GM12801 (cell line): ENCODE results near the gene CREB5.

Experiments
- TF ChIP-seq, protein P1 (sequence below): IDR thresholded peaks from one replicate; pipeline ENCODE4 v1.5.1; 2011; ENCODE audit warnings: control low read depth; ENCODE audit not compliant: insufficient read length; ENCODE audit errors: extremely low read depth

Gene CREB5

DNA sequence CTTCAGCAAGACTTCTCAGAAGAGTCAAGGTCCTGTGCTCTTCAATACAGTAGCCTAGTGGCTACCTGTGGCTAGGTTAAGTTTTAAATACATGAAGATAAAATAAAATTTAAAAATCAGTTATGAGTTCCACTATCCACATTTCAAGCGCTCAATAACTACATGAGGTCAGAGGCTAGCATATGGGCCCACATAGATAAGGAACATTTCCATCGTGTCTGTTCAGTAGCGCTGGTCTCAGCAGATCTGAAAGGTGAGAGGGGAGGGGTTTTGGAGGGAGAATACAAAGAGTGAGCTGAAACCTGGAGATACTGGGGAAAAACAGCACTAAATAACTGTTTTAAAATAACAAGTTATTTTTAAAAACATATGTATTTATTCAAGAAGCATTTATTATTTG lies 326.8 kb downstream of the CREB5 start:
- TF ChIP-seq, protein P1, sequence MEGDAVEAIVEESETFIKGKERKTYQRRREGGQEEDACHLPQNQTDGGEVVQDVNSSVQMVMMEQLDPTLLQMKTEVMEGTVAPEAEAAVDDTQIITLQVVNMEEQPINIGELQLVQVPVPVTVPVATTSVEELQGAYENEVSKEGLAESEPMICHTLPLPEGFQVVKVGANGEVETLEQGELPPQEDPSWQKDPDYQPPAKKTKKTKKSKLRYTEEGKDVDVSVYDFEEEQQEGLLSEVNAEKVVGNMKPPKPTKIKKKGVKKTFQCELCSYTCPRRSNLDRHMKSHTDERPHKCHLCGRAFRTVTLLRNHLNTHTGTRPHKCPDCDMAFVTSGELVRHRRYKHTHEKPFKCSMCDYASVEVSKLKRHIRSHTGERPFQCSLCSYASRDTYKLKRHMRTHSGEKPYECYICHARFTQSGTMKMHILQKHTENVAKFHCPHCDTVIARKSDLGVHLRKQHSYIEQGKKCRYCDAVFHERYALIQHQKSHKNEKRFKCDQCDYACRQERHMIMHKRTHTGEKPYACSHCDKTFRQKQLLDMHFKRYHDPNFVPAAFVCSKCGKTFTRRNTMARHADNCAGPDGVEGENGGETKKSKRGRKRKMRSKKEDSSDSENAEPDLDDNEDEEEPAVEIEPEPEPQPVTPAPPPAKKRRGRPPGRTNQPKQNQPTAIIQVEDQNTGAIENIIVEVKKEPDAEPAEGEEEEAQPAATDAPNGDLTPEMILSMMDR = no peak

DNA sequence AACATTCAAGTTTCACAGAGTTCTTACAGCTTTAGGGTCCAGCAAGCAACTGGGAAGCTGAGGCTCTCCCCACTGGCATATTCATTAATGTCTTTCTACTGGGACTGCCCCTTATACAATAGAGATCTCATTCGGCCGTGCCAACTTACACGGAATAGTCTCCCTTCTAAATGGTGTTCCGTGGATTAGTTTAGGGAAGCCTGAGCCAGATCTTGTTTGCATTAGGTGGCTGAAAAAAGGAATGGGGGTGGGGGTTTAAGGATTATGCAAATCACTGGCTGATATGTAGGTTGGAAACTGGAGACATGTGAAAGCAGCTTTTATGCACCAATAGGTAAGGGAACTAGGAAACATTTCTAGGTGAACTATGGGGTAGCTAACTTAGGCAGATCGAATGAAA lies 327.5 kb downstream of the CREB5 start:
- TF ChIP-seq, protein P1 = no peak

DNA sequence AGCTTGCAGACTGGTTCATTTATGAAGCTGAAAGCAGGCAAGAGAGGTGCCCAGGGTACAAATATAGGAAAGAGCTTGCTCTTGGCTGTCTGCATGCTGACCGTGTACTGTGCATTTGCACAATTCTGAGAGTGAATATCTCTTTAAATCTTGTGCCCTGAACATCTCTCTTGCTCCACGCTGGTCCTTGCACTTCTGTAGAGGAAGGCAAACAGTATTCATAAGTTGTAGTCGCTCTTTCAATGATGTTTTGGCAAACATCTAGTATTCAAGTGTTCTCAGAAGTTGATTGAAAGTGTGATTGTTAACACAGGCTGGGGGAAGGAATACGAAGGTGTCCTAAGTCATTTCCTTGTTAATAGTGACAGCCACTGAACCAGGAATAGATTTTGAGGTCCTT lies 332.6 kb downstream of the CREB5 start:
- TF ChIP-seq, protein P1 = no peak

DNA sequence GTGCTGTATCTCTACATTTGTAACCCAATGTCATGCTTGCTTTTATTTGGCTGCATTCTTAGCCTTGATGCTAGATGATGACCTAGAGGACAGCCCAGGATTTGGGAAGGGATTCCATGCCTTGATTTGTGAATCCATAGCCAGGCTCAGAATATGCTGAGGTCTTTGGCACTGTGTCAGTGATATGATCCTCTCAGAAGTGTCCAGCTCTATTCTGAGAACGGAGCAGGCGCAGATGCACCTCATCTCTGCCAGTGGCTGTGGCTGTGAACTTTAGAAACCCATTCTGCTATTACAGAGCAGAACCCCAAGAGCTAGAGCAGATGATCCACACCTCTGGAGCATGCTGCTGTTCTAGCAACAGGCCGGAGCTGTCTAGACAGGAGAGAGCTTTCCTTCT lies 333.0 kb downstream of the CREB5 start:
- TF ChIP-seq, protein P1 = no peak

DNA sequence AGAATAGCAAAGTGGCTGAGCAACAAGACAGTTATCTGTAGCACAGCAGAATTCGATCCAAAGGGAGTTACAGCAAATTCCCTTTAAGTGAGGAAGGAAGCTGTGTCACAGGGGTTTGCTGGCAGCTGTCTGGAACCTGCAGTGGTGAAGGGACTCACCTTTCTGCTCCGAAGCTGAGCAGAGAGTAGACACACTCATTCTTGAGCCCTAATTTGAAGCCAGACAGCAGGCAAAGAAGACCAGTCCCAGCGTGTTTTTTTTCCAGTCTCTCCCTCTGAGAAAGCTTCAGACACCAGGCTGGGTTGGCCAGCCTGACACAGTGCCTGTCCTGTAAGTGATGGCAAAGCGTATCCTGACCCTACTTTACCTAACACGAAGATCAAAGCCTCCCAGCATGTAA lies 335.1 kb downstream of the CREB5 start:
- TF ChIP-seq, protein P1 = no peak

DNA sequence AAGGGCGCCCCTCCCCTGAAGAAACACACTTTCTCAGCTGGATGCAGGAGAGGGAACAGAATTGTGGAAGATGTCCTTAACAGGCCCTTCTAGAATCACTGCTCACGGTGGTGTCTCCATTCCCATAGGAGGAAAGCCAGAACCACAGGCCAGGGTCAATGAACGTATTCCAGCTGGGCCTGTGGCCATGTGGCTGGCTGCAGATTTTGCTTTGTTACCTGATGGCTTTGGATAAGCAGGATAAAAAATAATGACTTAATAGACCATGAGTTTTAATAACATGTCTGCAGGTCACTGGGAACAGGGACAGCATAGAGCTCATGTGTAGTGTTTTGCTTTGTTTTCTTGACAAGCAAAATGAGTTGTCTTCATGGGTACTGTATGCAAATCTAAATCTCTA lies 335.5 kb downstream of the CREB5 start:
- TF ChIP-seq, protein P1 = no peak

DNA sequence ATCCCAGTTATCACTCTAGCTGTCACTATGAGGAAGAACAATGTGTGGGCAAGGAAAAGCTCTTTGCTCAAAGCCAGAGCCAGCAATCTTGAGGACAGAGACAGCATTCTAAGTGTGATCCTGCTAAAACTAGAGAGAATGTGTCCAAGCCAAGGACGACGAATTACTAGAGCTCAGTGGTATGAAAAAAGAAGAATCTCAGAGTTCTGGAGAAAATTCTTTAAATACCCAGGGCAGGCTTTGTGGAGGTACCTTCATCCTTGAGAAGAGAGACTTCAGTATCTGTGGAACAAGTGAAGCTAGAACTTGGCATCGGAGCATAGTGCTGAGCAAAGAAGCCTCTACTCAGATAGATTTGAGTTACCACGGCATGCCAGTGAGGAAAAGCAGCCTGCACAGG lies 336.0 kb downstream of the CREB5 start:
- TF ChIP-seq, protein P1 = no peak
